Inflammatory macrophage (primary cell): ENCODE data around the gene SOX12.
A peak's percentile ranks its signal among the peaks of the same experiment; 100 is the strongest.
"Not testable (repeated sequence)": the region's sequence is repeated elsewhere in the genome, so short reads cannot be mapped to it uniquely, and the experiment has no call there.

ENCODE experiments used
- DNase-seq, 2 donors: peaks; one replicate each; pipeline ENCODE4 v3.0.0-alpha.2; 2020 to 2022

Gene SOX12

DNA sequence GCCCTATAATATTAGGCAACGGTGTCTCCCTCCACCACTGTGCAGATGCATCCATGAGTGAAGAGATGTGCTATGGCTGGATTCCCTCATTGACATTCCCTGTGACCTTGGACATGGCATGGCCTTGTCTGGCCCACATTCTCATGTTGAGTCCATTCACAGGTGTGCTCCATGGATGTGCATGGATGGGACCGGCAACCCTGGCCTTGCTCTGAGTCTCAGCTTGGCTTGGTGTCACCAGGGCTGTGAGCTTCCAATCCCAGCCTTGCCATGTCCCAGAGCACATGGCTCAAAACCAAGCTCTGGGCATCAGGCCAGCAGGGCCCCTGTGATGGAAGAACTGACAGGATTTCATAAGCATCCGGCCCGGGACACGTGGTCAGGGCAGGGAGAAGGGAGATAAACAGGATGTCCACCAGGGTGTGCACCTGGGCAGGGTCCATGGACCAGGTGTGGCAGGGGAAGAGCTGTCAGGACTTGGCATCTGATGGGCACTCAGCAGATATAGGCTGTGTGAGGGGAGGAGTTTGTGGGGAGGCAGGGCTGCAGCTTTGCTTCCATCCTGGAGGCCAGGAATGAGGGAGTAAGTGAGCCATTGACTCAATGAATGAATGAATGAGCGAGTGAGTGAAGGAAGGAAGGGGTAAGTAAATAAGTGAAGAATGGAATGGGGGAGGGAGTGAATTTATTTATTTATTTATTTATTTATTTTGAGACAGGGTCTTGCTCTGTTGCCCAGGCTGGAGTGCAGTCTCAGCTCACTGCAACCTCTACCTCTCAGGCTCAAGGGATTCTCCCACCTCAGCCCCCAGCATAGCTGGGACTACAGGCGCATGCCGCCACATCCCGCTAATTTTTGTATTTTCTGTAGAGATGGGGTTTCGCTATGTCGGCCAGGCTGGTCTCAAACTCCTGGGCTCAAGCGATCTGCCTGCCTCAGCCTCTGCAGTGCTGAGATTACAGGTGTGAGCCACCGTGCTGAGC is 37.2 kb downstream of the SOX12 start:
- DNase-seq = peak; percentile 93

DNA sequence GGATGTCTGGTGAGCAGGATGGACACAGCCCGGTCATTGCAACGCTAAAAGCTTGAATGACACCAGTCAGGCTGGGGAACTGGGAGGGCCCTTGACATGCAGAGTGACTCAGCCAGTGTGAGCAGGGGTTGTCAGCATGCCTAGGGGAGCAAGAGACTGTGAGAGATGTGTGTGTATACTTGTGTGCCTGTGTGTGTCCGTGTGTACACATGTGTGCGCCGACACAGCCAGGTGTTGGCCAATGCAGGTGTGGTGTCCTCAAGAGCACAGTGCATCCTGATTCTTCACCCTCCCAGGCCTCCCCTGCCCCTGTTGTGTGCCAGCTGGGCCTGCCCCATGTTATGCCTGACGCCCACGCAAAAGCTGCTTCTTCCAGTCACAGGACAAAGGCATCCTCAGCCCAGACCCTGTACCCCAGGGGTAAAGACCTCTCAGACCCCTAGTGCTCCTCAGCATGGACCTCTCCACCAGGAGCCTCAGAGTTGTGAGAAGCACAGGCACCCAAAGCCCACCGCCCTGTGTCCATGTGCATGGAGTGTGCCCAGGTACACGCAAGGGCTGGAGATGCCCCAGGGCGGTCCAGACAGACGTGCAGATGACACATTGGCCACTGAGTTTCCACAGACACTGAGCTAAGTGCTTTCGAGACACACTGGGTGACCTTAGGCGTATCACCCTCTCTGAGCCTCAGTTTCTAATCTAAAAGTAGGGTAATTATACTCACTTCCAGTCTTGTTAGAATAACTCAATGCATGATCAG is 38.1 kb downstream of the SOX12 start:
- DNase-seq = peak; percentile 68 to 77

DNA sequence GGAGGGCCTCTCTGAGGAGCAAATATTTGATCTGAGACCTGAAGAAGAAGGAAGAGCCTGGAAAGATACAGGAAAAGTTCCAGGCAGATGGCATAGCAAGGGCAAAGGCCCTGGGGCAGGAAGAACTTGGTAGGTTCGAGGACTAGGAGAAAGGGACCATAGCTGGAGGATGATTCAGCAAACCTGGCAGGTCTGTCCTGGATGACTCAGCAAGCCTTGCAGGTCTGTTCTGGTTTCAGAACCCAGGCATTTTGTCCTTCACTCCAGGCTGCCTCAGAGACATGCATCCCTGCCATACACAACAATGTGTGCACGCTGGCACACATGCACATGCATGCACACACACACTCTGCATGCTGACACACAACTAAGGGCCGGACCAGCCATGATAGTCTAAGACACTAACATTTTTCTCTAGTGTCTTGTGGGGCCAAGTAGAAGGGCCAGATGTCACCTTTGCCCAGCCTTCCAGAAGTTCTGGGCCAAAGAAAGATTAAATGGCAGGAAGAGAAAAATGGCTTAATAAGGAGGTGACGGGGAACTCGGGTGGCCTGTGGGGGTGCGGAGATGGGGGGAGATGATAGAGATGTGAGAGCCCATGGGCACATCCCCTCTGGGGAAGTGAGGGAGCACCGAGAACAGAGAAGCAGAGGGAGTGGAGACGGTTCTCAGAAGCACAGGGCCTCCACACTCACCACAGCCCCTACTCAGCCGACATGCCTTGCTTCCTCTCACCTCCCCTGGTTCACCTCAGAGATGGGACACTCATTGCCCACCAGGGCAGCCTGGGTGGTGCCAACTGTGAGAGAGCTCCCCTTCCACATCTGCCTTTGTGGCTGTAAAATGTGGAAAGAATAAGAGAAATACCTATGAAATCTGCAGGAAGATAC is 39.8 kb downstream of the SOX12 start:
- DNase-seq = no peak

GRCh38 chr20:366041-366718 is 40.8 kb downstream of the SOX12 start:
- no peak for DNase-seq

DNA sequence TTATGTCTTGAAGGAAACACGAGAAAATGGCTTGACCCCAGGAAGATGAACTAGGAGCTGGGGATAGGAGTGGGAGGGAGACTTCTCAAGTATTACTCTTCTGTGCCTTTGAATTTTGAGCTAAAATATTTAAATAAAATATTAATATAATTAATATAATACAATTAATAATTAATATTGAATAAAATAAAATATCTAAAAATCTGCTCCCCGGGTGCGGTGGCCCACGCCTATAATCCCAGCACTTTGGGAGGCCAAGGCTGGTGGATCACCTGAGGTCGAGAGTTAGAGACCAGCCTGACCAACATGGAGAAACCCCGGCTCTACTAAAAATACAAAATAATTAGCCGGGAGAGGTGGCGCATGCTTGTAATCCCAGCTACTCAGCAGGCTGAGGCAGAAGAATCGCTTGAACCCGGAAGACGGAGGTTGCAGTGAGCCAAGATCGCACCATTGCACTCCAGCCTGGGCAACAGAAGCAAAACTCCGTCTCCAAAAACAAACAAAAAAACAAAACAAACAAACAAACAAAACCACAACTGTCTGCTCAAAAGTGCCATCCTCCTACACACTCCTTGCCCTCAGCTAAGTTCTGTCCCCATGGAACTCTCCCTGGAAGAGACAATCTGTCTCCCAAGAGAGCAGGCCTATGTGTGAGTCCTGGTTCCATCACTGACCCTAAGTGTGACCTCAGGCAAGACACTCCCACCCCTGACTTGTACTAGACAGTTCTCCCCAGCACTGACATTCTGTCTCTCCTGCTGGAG is 41.5 kb downstream of the SOX12 start:
- DNase-seq = no peak

DNA sequence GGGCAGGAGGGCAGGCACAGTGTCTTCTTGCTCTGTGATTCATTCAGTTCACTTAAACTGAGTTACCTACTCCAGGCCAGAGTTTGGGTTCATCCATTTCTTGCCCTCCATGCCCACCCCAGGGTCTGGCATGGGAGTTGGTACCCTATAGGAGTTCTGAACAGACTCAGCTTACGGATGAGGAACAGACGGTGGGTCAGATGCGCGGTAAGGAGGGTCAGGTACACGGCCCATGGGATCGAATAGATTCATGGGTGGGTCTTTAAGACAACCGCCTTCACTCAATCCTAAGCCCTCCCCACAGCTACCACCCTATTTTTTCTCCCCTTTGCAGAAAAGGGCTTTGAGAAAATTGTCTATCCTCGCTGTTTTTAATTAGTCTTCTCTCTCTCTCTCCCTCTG is 42.1 kb downstream of the SOX12 start:
- DNase-seq = no peak

GRCh38 chr20:368915-369314 is 43.6 kb downstream of the SOX12 start:
- DNase-seq = no peak

DNA sequence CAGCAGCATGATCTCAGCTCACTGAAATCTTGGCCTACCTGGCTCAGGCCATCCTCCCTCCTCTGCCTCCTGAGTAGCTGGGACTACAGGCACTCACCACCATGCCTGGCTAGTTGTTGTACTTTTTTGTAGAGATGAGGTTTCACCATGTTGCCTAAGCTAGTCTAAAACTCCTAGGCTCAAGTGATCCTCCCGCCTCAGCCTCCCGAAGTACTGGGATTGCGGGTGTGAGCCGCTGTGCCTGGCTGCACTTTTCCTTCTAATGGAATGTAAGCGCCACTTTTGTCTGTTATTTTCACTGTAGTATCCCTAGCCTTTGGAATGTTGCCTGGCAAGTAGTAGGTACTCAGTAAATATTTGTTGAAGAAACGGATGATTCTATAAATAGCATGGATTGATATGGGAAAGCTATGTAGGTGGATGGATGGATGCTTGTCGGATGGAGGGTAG is 44.8 kb downstream of the SOX12 start:
- no peak for DNase-seq

DNA sequence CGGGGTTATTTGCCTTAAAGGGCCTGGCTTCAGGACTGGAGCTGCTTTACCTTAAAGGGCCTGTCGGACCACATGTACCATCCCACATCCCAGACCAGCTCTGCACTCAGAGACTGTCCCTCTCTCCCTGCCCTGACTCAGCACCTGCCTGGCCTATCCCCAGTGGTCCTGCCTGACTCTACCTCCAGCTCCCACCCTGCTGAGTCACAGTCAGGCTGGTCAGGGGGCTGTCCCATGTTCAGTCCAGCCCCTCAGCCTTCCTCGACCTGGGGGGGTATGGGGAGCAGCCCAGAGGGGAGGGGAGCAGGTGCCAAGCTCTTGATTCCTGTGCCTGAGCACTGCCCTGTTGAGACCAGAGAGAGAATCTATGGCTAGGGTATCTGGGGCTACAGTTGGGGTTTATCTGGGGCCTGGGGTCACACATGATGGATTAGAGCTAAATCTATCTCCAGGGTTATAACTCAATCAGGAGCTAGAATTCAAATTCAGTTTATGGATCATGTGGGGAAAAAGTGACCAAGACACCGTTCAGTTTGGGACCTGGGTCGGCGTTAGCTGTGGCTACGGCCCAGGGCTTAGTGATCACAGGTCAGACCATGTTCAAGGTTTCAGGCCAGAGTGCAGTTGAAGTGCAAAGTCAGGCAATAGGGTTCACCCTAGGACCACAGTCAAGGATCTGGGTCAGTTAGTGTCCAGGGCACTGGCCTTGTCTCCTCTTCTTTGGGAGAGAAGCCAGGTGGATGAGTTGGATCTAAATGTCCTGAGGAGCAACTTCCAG is 45.8 kb downstream of the SOX12 start:
- no peak for DNase-seq

DNA sequence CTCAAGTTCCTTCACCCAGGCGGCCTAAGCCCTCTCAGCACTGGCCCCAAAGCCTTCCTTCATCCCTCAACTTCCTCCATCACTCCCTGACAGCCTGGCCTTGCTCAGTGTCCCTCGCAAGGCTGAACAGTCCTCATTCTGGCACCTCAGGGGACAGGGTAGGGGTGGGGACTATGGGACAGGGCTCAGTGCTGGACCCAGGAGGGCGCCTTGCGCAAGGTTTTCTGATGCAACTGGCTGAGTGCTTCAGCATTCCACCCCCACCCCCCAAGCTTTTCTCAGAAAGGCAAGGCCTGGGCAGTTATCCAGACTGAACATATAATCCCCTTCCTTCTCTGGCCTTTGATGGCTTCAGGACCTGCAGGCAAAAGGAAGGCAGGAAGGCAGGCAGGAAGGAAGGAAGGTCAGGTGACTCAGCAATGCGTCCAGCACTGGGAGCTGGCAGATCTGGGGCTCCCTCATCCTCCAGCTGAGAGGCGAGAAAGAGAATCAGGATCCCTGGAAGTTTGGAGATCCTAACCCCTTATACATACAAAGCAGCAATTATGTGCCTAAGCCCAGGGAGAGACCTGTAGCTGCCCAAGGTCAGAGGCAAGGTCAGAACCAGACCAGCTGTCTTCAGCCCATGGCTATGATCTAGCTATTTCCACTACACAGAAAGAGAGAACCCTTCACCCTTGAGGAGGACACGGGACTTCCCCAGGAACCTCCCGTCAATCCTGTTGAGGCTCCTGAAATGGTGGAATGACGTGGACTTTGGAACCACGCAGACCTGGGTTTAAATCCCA is 46.6 kb downstream of the SOX12 start:
- DNase-seq = peak; percentile 72 to 75

DNA sequence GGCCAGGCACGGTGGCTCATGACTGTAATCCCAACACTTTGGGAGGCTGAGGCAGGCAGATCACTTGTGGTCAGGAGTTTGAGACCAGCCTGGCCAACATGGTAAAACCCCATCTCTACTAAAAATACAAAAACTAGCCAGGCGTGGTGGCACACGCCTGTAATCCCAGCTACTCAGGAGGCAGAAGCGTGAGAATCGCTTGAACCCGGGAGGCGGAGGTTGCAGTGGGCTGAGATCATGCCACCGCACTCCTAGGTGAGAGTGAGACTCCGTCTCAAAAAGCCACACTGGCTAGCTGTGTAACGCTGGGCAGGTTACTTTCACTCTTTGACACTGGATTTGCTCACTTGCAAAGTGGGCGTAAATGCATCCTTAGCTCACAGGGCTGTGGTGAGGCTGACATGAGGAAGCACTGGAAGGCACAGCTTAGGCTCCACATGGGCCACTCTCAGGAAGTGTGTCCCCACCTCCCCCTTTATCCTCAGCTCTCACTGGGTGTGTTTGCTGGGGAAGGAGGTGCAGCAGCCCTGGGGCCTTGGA is 47.3 kb downstream of the SOX12 start:
- DNase-seq = peak; percentile 80 to 91

DNA sequence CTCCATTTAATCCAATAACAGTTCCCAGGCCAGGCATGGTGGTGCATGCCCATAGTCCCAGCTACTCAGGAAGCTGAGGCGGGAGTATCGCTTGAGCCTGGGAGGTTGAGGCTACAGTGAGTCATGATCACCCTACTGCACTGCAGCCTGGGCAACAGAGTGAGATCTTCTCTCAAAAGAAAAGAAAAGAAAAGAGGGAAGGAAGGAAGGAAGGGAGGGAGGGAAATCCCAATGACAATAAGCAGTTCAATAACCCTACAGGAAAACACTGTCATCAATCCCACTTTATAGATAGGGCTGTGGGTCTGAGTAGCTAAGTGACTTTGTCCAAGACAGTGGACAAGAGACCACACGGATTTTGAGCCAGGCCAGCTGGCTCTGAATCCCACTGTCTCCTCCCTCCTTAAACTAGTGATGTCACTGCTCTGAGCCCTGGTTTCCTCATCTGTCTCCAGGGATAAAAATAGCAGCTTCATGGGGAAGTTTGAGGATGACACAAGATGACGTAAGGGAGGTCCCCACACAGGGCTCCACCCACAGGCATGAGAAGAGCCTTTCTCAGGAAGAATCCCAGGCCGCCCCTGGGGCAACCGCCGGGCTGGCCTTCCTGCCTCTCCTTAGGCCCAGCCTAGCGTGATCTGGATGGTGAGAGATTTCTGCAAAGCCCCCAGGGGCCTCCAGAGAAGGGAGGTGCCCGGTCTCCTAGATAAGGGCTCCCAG is 48.0 kb downstream of the SOX12 start:
- DNase-seq = peak; percentile 95

DNA sequence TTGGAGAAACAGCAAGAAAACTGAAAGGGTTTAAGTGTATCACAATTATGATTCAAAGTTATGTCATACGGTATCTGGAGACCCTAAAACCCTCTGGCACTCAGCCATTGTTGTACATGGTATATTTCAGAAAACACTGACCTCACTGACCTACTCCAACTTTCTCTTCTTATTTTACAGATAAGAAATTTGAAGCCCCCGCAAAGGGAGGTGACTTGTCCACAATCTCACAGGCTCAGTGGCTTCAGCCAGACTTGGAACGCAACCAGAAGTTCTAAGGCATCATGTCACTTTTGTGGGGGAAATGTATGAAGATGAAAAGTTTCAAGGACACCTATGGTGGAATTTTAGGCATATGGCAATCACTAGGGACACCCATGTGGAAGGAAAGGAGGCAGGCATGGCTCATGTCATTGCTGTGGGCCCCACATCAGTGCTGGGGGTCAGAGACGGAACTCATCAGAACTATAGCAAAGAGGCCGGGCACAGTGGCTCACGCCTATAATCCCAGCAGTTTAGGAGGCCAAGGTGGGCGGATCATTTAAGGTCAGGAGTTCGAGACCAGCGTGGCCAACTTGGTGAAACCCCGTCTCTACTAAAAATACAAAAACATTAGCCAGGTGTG is 50.0 kb downstream of the SOX12 start:
- no peak for DNase-seq

DNA sequence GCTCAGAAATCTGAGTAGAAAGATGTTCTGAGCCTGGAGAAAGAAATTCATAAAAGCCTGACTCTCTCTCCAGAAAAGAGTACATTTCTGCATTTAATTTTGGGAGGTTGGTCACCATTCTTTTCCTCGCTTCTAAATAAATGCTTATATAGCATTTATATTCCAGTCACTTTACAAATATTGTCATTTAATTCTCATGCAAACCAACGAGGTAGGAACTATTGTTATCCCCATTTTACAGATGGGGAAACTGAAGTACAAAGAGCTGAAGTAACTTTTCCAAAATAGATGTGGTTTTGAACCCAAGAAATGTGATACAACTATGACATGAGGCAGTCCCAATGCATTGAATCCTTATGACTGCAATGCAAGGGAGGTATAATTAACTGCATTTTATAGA is 50.7 kb downstream of the SOX12 start:
- no peak for DNase-seq

DNA sequence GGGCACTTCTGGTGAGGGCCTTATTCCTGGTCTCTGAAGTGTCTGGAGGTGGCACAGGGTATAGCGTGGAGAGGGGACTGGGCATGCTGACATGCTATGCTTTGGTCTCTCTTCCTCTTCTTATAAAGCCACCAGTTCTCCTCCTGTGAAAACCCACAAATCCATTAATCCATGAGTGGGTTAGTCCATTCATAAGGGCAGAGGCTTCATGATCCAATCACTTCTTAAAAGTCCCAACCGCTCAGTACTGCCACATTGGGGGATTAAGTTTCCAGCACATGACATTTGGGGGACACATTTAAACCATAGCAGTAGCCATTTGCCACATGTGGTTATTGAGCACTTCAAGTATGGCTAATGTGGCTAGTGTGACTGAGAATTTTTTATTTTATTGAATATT is 51.4 kb downstream of the SOX12 start:
- DNase-seq = no peak

GRCh38 chr20:377578-377977 is 52.2 kb downstream of the SOX12 start:
- DNase-seq = not testable (repeated sequence)

DNA sequence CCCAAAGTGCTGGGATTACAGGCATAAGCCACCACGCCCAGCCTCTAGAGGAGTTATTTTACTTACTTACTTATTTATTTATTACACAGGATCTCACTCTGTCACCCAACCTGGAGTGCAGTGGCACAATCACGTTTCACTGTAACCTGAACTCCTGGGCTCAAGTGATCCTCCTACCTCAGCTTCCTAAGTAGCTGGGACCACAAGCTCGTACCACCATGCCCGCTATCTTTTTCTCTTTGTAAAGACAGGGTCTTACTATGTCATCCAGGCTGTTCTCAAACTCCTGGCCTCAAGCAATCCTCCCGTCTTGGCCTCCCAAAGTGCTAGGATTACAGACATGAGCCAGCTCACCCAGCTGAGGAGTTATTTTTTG is 53.6 kb downstream of the SOX12 start:
- no peak for DNase-seq
